Hematopoietic multipotent progenitor cell treated with erythropoietin and hydrocortisone succinate and interleukin-3 and kit ligand, for 15 days (in vitro differentiated cells): ENCODE data around the gene NCOA1.
"Not testable (repeated sequence)": the region's sequence is repeated elsewhere in the genome, so short reads cannot be mapped to it uniquely, and the experiment has no call there.

Experiments
- DNase-seq: peaks from one replicate; pipeline ENCODE4 v3.0.0-alpha.2; 2015; ENCODE audit warnings: low spot score

Gene NCOA1

GRCh38 chr2:24474053-24474452 lies 17.0 kb upstream of the NCOA1 start:
- DNase-seq: no peak

- no peak for DNase-seq
Observed at GRCh38 chr2:24477229-24477628, 13.8 kb upstream of the NCOA1 start.

- DNase-seq: no peak
Observed at GRCh38 chr2:24478243-24478642, 12.8 kb upstream of the NCOA1 start.

GRCh38 chr2:24480245-24480644 lies 10.8 kb upstream of the NCOA1 start:
- no peak for DNase-seq

GRCh38 chr2:24482251-24482971 lies 8.6 kb upstream of the NCOA1 start:
- DNase-seq: peak; percentile 91

- no peak for DNase-seq
Observed at GRCh38 chr2:24482972-24483300, 8.1 kb upstream of the NCOA1 start.

GRCh38 chr2:24484677-24485076 lies 6.4 kb upstream of the NCOA1 start:
- not testable (repeated sequence) for DNase-seq

GRCh38 chr2:24485197-24485596 lies 5.9 kb upstream of the NCOA1 start:
- DNase-seq: no peak

- no peak for DNase-seq
Observed at GRCh38 chr2:24486636-24487205, 4.3 kb upstream of the NCOA1 start.

GRCh38 chr2:24489465-24490180 lies 1.4 kb upstream of the NCOA1 start:
- no peak for DNase-seq

- no peak for DNase-seq
Observed at GRCh38 chr2:24490181-24490689, 819 bp upstream of the NCOA1 start.

GRCh38 chr2:24491542-24492420 lies 727 bp downstream of the NCOA1 start:
- DNase-seq: peak; percentile 28

- peak; percentile 36 for DNase-seq
Observed at GRCh38 chr2:24492421-24493279, 1.6 kb downstream of the NCOA1 start.

GRCh38 chr2:24493713-24494112 lies 2.7 kb downstream of the NCOA1 start:
- DNase-seq: no peak

GRCh38 chr2:24494410-24494809 lies 3.4 kb downstream of the NCOA1 start:
- no peak for DNase-seq

GRCh38 chr2:24495451-24495850 lies 4.4 kb downstream of the NCOA1 start:
- DNase-seq: no peak

- no peak for DNase-seq
Observed at GRCh38 chr2:24496959-24497358, 5.9 kb downstream of the NCOA1 start.

GRCh38 chr2:24497685-24498084 lies 6.6 kb downstream of the NCOA1 start:
- no peak for DNase-seq

- no peak for DNase-seq
Observed at GRCh38 chr2:24498121-24498520, 7.1 kb downstream of the NCOA1 start.

GRCh38 chr2:24501813-24502212 lies 10.8 kb downstream of the NCOA1 start:
- DNase-seq: no peak

- DNase-seq: no peak
Observed at GRCh38 chr2:24505534-24506275, 14.7 kb downstream of the NCOA1 start.
